ENCODE data around the gene FCGR3B.
"Not testable (repeated sequence)": the region's sequence is repeated elsewhere in the genome, so short reads cannot be mapped to it uniquely, and the experiment has no call there.

DNA sequence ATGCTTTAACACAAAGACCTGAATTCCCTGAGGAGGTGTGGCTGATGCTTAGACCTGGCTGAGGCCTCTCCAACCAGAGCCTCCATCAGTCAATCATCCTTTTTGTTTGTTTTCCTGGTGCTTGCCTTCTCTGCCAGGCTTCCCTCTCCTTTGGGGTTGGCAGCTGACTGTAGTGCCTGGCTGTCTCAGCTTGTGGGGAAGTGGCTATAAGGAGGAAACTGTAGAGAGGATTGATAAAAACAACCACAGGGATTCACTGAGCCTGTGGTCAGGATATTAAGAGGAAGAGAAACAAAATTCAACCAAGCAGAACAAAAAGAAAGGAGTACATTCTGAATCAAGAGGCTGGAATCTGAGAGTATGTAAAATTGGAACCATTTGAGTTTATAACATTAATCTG, 27.5 kb upstream of the FCGR3B start:
- TF ChIP-seq, protein P1, sequence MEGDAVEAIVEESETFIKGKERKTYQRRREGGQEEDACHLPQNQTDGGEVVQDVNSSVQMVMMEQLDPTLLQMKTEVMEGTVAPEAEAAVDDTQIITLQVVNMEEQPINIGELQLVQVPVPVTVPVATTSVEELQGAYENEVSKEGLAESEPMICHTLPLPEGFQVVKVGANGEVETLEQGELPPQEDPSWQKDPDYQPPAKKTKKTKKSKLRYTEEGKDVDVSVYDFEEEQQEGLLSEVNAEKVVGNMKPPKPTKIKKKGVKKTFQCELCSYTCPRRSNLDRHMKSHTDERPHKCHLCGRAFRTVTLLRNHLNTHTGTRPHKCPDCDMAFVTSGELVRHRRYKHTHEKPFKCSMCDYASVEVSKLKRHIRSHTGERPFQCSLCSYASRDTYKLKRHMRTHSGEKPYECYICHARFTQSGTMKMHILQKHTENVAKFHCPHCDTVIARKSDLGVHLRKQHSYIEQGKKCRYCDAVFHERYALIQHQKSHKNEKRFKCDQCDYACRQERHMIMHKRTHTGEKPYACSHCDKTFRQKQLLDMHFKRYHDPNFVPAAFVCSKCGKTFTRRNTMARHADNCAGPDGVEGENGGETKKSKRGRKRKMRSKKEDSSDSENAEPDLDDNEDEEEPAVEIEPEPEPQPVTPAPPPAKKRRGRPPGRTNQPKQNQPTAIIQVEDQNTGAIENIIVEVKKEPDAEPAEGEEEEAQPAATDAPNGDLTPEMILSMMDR (IDR thresholded peaks at IDR 0.05; ENCODE audit: low read depth, low read length, poor library complexity, severe bottlenecking), result not testable (repeated sequence)
- TF ChIP-seq EZH2phosphoT487 (IDR thresholded peaks at IDR 0.05; ENCODE audit: borderline replicate concordance, low read length), result not testable (repeated sequence)

All from DOHH2 (cell line).